Vagina (tissue), 2 donors: ENCODE measurements around the gene OAS1. TPM values are rescaled to one million over a fixed set of nuclear protein-coding genes. Genes with fewer than 3 reads are reported as not detected.

ENCODE experiments used
- DNase-seq, 2 donors: peaks; one replicate each; pipeline ENCODE4 v3.0.0-alpha.2; 2017; ENCODE audit errors: extremely low spot score in 2 of 2
- H3K27ac ChIP-seq: fragments of 200-600 bp; sonication (generic); one replicate; pipeline ENCODE4 v1.5.1; 2019
- H3K27me3 ChIP-seq: fragments of 200-600 bp; sonication (generic); one replicate; pipeline ENCODE4 v1.5.1; 2019
- H3K36me3 ChIP-seq, 2 donors: fragments of 200-600 bp; sonication (generic); one replicate each; pipeline ENCODE4 v1.5.1; 2017 to 2019
- H3K4me1 ChIP-seq: fragments of 200-600 bp; sonication (generic); one replicate; pipeline ENCODE4 v1.5.1; 2019
- H3K4me3 ChIP-seq, 2 donors: fragments of 200-600 bp; sonication (generic); 1 replicate in 1 of 2; 2 replicates in 1 of 2; pipeline ENCODE4 v1.5.1; 2016 to 2019
- H3K9me3 ChIP-seq: fragments of 200-600 bp; sonication (generic); one replicate; pipeline ENCODE4 v1.5.1; 2019
- POLR2A ChIP-seq, 2 donors: fragments of 450-650 bp; IDR thresholded peaks; one replicate each; pipeline ENCODE4 v1.6.1; 2017; ENCODE audit warnings: antibody characterized with exemption in 2 of 2, mild to moderate bottlenecking in 2 of 2, moderate library complexity in 2 of 2
- POLR2AphosphoS5 ChIP-seq, 2 donors: sonication (generic); formaldehyde crosslinking; IDR thresholded peaks; one replicate each; pipeline ENCODE4 v1.9.0; 2017; ENCODE audit warnings: antibody characterized with exemption in 2 of 2, mild to moderate bottlenecking in 2 of 2, low read depth in 1 of 2; ENCODE audit not compliant: insufficient read depth in 1 of 2
- intact Hi-C: fragments of 100-400 bp; cut with DNase I; formaldehyde crosslinking; loops from one replicate; pipeline ENCODE4 v1.15.1; 2023
- total RNA-seq: library from RNA; depleted of rRNA; stranded (reverse); fragments of >200 nt; gene quantifications from one replicate; pipeline ENCODE4 v1.2.3, GENCODE V29; 2016
- TF ChIP-seq, protein P1 (sequence below), 3 experiments: fragments of 450-650 bp in 2 of 3; fragments of 200-600 bp in 1 of 3; sonication (generic) in 1 of 3; IDR thresholded peaks; one replicate each; pipeline ENCODE4 v1.5.1; 2017 to 2019; ENCODE audit warnings: antibody characterized with exemption in 3 of 3, mild to moderate bottlenecking in 2 of 3, moderate library complexity in 2 of 3

OAS1 gene
- total RNA-seq, 1 donor from 2014 or later = 30.9 TPM

DNA sequence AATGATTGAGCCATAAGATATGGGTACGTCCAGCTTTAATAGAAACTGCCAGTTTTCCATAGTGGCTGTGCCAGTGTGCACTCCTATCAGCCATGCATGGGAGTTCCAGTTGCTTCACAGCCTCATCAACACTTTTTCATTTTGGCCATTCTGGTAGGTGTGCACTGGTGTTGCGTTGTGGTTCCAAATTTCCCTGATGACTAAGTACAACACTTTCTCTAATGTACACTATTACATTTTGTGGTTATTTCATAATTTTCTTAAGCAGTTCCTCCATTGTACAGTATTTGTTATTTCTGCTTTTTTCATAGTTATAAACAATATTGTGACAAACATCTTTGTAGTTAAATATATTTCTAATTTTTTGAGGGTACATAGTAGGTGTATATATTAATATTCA, 21.5 kb upstream of the OAS1 start:
- TF ChIP-seq, protein P1, sequence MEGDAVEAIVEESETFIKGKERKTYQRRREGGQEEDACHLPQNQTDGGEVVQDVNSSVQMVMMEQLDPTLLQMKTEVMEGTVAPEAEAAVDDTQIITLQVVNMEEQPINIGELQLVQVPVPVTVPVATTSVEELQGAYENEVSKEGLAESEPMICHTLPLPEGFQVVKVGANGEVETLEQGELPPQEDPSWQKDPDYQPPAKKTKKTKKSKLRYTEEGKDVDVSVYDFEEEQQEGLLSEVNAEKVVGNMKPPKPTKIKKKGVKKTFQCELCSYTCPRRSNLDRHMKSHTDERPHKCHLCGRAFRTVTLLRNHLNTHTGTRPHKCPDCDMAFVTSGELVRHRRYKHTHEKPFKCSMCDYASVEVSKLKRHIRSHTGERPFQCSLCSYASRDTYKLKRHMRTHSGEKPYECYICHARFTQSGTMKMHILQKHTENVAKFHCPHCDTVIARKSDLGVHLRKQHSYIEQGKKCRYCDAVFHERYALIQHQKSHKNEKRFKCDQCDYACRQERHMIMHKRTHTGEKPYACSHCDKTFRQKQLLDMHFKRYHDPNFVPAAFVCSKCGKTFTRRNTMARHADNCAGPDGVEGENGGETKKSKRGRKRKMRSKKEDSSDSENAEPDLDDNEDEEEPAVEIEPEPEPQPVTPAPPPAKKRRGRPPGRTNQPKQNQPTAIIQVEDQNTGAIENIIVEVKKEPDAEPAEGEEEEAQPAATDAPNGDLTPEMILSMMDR (IDR thresholded peaks at IDR 0.05) = no peak
- TF ChIP-seq POLR2AphosphoS5 (IDR thresholded peaks at IDR 0.05; ENCODE audit: insufficient read depth in 1 of 2, low read depth in 1 of 2) (no peak), POLR2A (IDR thresholded peaks at IDR 0.05) (no peak)
- H3K27me3 ChIP-seq = no peaks in the 10 kb centered on the region

DNA sequence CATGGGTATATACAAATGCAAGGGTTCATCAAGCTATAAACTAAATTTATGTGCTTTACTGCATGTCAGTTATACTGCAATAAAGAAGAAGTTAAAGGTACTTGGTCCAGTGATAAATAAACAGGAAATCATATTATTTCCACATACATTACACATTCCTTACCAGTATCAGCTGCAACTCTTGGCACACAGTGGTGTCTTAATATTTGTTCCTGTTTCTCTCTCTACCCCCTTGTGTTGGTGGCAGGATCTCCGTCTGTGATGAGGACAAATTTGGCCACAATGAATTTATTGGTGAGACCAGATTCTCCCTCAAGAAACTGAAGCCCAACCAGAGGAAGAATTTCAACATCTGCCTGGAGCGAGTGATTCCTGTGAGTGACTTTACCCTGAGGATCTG, 19.2 kb upstream of the OAS1 start:
- TF ChIP-seq POLR2AphosphoS5 (IDR thresholded peaks at IDR 0.05; ENCODE audit: insufficient read depth in 1 of 2, low read depth in 1 of 2) (no peak), POLR2A (IDR thresholded peaks at IDR 0.05) (no peak)
- TF ChIP-seq, protein P1 (IDR thresholded peaks at IDR 0.05) = no peak
- no peak for DNase-seq

More for the DNA sequence above, 21.5 kb upstream of the OAS1 start:
- H3K27ac ChIP-seq = no peak overlapping the region
- H3K36me3 ChIP-seq = no peaks in the 10 kb centered on the region
- intact Hi-C loops = no loop called here
- no peak overlapping the region for H3K4me3 ChIP-seq
- no peaks in the 10 kb centered on the region for H3K9me3 ChIP-seq
- H3K4me1 ChIP-seq = no peaks in the 10 kb centered on the region
- DNase-seq = no peak

DNA sequence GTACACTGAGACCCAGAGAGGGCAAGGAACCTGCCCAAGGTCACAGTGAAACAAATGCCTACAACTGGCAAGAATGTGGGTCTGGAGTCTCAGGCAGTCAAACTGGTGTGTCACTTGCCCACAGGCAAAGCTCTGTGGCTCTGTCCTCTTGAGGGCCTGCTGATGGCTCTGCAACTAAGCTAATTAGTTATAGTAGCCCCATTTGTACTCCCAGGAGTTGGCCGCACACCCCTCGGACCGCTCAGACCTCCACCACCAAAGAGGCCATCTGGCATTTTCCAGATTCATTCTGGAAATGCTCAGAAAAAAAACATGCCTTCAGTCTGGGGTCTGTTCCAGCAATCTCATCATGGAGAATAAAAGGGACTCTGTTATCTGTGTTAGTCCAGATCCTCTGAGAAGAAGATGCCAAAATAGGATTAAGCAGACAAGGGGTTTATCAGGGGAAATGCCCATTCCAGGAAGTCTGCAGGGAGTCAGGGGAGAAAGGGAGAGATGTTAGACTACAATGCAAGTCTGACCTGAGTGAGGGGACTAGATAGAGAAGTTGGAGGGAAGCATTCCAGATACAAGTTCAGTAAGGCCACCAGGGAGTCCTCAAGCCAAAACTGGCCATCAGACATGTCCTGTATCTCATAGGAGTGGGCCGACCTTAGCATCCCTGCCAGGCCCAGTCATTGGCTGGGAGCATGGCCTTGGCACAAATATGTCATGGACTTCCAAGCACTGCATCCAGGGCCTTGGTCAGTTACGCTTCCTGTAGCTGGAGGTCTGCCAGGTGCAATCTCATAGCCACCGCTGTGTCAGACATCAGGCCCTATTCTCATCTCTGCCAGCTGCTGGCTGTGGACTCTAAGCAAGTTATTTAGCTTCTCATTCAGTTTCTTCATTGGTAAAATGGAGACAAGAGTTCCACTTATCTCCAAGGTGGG, 15.4 kb upstream of the OAS1 start:
- no peaks in the 10 kb centered on the region for H3K27me3 ChIP-seq
- H3K4me1 ChIP-seq = no peaks in the 10 kb centered on the region
- H3K36me3 ChIP-seq = no peaks in the 10 kb centered on the region
- DNase-seq = no peak
- intact Hi-C loops = no loop called here
- TF ChIP-seq, protein P1 (IDR thresholded peaks at IDR 0.05) = no peak
- no peak for TF ChIP-seq POLR2AphosphoS5 (IDR thresholded peaks at IDR 0.05; ENCODE audit: insufficient read depth in 1 of 2, low read depth in 1 of 2)
- TF ChIP-seq POLR2A (IDR thresholded peaks at IDR 0.05) = no peak
- no peaks in the 10 kb centered on the region for H3K9me3 ChIP-seq
- no peak overlapping the region for H3K4me3 ChIP-seq
- H3K27ac ChIP-seq = no peak overlapping the region

More for the DNA sequence above, 19.2 kb upstream of the OAS1 start:
- Histone ChIP-seq H3K4me1 (no peaks in the 10 kb centered on the region), H3K27me3 (no peaks in the 10 kb centered on the region), H3K4me3 (no peak overlapping the region), H3K36me3 (no peaks in the 10 kb centered on the region), H3K9me3 (no peaks in the 10 kb centered on the region), H3K27ac (no peak overlapping the region)
- intact Hi-C loops = no loop called here

DNA sequence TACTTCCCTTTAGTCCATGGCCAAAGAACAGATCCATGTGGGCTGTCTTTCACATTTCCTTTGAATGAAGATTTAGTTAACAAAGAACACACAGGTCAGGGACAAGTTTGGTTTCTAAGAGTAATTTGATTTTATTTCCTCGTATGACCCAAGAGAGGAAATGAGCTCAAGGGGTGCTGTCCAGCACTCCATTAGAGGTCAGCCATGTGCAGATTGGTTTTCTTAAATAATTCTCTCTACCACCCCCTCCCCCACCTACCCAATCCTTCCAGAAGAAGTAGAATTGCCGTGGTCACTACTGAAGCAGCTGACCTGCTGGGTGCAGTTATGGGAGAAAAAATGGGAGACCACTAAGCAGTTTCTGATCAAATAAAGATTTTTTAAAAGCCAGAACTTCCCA, 13.9 kb upstream of the OAS1 start:
- Histone ChIP-seq H3K27ac (no peak overlapping the region), H3K9me3 (no peaks in the 10 kb centered on the region), H3K4me3 (no peak overlapping the region), H3K4me1 (no peaks in the 10 kb centered on the region), H3K27me3 (no peaks in the 10 kb centered on the region), H3K36me3 (no peaks in the 10 kb centered on the region)
- intact Hi-C loops = no loop called here
- no peak for TF ChIP-seq POLR2AphosphoS5 (IDR thresholded peaks at IDR 0.05; ENCODE audit: insufficient read depth in 1 of 2, low read depth in 1 of 2)
- no peak for TF ChIP-seq POLR2A (IDR thresholded peaks at IDR 0.05)
- TF ChIP-seq, protein P1 (IDR thresholded peaks at IDR 0.05) = no peak
- no peak for DNase-seq

DNA sequence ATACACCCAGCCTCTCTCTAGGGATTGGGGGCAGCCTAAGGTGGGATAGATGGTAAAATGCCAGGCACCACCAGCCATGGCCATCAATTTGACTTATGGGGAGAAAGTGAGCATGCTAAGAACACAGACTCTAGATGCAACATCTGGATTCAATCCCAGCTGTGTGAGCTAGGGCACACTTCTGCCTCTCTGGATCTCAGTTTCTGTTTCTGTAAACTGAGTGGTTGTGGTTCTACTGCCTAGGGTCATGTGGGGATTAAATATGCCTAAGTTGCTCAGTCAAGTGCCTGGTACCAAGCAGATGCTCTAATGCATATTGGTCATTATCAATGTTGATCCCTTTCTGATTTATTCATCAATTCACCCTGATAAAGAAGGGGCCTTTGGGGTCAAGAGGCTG, 12.6 kb upstream of the OAS1 start:
- no peak overlapping the region for H3K4me3 ChIP-seq
- intact Hi-C loops = no loop called here
- no peaks in the 10 kb centered on the region for H3K36me3 ChIP-seq
- no peaks in the 10 kb centered on the region for H3K27me3 ChIP-seq
- no peak overlapping the region for H3K27ac ChIP-seq
- TF ChIP-seq POLR2A (IDR thresholded peaks at IDR 0.05) (no peak), POLR2AphosphoS5 (IDR thresholded peaks at IDR 0.05; ENCODE audit: insufficient read depth in 1 of 2, low read depth in 1 of 2) (no peak)
- TF ChIP-seq, protein P1 (IDR thresholded peaks at IDR 0.05) = no peak
- DNase-seq = no peak
- no peaks in the 10 kb centered on the region for H3K4me1 ChIP-seq
- H3K9me3 ChIP-seq = no peaks in the 10 kb centered on the region
